Measurements from ENCODE around the gene POLDIP2. TPM values are rescaled to one million over a fixed set of nuclear protein-coding genes. Genes with fewer than 3 reads are reported as not detected.
"Not testable (repeated sequence)": the region's sequence is repeated elsewhere in the genome, so short reads cannot be mapped to it uniquely, and the experiment has no call there.

Gene POLDIP2
- total RNA-seq, 1 donor from 2014 or later: 49.7 TPM

DNA sequence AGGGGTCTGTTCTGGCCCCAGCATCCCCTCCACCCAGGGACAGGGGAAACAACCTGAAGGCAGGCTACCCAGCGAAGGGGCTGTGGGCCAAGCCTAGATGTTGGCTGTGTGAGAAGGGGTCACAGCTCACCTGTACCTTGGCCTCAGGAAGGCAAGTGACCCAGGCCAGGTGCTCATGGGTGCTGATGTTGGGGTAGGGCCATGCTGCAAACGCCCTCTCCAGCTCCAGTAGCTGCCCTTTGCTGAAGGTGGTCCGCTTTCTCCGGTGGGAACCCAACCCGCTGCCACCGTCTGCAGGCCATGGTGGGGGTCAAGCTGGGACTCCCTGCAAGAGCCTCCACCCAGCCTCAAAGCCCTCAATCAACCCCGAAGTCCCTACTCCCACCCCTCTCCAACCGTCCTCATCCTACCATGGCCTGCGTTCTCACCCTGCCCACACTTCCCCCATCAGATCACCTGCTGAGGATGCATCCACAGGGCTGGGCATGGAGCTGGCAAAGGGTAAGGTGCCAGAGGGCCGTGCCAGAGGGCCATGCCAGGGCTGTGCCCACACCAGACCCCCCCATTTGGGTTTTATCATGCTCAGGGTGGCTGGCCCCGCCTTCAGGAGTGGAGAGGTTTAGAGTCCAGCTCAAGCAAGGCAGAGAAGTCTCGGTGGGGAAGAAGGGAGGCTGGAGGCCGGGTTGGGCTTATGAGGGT, 7.5 kb upstream of the POLDIP2 start, which contains the start of gene SEBOX:
SEBOX (minus strand) TSS at position 535 of the 699 bp plus-strand sequence; CDS start at position 487, 48 bp downstream.
- no peak for DNase-seq

DNA sequence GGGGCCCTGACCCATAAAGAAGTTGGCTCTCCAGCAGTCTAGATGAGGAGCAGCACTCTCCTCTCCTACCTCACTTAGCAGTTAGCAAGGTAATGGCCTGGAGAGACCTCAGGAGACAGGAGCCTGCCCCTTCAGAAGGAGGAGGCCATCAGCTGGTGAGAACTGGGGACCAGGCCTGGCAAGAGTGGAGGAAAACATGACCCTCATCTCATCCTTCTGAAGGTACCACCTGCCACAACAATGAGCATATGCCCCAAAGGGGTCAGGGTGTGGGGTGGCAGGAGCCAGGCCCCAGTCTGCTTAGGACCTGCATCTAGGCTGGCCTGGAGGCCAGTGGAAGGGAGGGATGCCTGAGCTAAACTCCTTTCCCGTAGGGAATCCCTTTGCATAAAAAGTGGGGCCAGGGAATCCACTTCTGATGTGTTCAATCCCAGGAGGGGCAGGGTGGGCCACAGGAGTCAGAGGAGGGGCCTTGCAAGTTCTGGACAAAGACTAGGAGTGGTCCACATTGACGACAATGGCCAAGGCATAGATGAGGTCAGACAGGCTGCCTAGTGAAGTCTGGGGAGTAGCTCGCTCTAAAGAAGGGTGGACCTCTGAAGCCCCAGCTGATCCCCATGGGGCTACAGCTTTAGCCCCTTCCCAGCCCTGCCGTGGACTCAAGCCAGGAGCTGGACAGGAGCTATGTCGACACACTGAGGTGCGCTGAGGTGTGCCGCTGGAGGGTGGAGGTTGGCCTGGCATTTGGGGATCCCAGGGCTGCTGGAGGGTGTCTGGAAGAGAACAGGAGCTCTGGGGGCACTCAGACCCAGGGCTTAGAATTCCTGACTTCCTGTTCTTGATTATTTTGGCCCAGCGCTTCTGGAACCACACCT, 6.7 kb upstream of the POLDIP2 start:
- no peak for DNase-seq

GRCh38 chr17:28363186-28363585, 5.9 kb upstream of the POLDIP2 start:
- no peak for DNase-seq

GRCh38 chr17:28357901-28358197, 522 bp upstream of the POLDIP2 start:
- DNase-seq: no peak

DNA sequence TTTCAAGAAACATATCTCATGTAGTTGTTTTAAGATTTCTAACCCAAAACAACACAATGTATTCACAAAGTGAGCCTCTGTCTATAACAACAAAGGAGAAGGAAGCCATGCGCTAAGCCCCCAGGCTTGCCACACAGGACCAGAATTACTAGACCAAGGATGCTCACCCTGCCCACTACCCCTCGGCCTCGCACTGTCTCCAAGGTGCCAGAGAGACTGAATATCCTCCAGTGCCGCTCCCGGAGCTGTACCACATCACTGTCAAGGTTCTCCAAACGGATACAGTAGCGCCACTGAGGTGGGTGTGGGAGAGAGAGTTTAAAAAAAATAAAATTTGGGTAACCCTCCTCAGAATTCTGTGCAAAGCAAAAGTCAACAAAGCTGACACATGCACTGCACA, 7.1 kb downstream of the POLDIP2 start:
- no peak for DNase-seq

- DNase-seq: no peak
Measured at GRCh38 chr17:28348979-28349378, 8.3 kb downstream of the POLDIP2 start.

- DNase-seq: no peak
Measured at GRCh38 chr17:28347261-28347891, 10.0 kb downstream of the POLDIP2 start.

DNA sequence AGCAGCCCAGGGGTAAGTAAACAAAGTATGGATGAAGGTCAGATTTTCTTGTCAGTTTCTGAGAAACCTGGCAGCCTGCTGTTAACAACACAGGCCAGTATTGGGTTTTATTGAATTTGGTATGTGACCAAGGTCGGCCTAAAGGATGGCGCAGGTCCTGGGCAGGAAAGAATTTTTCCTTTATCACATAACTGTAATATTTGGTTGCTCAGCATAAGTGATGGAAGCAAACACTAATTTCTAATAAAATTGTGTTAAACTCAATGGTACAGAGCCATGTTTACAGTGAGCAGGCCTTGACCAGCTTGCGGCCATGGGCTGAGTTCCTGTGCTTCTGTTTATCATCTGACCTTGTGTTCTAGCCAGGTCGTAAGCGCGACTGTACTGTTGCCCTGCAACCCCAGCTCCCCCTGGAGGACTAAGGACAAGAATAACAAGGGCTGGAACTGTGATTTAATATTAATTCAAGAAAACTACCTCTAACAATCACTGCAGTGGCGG, 10.5 kb downstream of the POLDIP2 start:
- DNase-seq: no peak

- DNase-seq: no peak
Measured at GRCh38 chr17:28346199-28346580, 11.1 kb downstream of the POLDIP2 start.

DNA sequence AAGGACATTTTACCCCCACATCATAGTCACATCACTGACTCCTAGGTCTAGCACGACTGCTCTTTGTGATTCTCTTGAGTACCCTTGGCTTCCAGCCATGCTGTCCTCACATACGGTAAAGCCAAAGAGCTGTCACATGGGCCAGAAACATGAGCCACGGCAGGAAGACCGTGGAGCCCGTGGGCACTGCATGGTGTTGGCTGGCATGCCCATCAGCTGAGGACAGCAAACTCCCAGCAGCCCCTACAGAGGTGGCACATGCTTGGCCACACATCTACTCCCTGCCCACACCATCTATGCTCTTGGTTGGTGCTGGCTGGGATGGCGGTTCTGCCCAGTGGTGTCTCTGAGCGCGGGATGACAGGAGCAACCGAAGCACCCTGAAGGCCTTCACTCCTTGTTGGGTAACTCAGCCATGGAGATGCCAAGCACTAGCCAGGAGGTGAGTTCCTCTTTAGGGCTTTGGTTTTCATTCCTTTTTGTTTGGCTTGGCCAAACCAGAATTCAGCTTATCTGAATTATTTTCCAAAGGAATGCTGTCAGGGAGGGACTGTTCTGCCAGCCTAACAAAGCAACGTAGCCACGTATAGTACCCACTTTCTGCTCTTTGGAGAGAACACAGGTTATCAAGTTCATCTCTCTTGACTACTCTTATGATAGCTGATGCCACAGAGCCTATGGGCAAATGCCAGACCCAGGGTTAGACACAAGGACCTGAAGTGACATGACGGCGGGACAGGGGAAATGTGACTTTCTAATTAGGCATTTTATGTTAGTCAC, 11.7 kb downstream of the POLDIP2 start:
- no peak for DNase-seq

- no peak for DNase-seq
Measured at GRCh38 chr17:28344435-28344901, 12.9 kb downstream of the POLDIP2 start.

- no peak for DNase-seq
Measured at GRCh38 chr17:28344011-28344410, 13.3 kb downstream of the POLDIP2 start.

DNA sequence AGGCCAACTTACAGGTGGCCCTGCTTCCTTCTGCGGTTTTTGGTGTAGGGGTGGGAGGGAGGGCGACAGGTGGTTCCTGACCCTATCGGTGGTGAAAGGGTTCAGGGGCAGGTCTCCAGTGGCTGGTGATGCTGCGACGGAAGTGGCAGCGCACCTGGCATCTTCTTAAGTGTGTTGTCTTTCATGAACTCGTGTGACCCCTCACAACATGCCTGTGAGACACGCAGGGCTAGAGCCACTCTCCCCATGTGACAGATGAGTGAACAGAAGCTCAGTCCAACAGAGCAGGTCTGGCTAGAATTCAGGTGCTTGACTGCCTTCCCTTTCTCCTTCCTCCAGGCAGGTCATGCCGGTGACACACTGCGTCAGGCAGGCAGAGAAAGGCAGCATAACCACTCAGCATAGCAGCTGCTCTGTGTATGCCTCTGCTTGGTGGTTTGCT, 13.8 kb downstream of the POLDIP2 start:
- no peak for DNase-seq

DNA sequence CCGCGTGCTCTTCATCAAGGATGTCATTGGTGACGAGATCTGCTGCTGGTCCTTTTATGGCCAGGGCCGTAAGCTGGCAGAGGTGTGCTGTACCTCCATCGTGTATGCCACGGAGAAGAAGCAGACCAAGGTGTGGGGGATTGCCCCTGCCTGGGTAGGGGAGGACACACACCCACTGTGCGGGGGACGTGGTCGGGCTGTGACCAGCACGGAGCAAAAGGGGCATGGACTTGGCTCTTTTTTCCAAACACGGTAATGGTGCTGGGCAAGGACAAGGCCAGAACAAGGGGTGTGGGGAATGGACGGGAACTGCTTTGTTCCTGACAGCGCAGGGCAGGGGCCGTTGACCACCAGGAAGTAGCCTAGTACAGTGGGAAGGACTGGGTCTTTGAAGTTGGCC, 15.0 kb downstream of the POLDIP2 start:
- no peak for DNase-seq

GRCh38 chr17:28341516-28341915, 15.8 kb downstream of the POLDIP2 start:
- no peak for DNase-seq

GRCh38 chr17:28340374-28340773, 17.0 kb downstream of the POLDIP2 start:
- no peak for DNase-seq

- no peak for DNase-seq
Measured at GRCh38 chr17:28339431-28339830, 17.9 kb downstream of the POLDIP2 start.

- DNase-seq: not testable (repeated sequence)
Measured at GRCh38 chr17:28338769-28339212, 18.5 kb downstream of the POLDIP2 start.

DNA sequence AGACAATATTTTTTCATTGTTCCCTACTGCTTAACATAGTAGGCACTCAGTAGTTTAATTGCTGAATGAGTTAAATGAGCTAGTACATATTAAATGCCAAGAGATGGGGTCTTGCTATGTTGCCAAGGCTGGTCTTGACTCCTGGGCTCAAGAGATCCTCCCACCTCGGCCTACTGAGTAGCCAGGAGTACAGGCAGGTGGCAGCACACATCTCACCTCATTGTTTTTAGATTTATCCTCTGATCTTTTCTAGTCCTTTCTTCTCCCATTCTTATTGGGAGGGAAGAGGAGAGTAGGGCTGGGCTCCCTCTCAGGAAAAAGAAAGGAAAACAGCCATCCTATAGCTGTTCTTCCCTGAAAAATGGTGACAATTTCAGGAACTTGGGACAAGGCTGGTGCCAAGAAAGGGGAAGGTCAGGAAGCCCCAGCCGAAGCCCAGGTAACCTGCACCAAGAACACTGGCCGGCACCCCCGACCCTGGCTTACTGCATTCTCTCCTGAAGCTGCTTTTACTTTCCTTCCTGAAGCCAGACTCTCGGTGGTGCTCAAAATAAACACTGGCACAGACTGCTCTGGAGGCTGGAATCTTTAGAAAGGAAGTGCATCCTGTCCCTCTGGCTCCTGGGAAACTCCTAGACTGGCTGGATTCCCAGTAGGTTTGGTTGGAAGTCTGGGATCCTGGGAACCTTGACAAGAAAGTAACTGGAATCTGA, 19.1 kb downstream of the POLDIP2 start:
- no peak for DNase-seq

DNA sequence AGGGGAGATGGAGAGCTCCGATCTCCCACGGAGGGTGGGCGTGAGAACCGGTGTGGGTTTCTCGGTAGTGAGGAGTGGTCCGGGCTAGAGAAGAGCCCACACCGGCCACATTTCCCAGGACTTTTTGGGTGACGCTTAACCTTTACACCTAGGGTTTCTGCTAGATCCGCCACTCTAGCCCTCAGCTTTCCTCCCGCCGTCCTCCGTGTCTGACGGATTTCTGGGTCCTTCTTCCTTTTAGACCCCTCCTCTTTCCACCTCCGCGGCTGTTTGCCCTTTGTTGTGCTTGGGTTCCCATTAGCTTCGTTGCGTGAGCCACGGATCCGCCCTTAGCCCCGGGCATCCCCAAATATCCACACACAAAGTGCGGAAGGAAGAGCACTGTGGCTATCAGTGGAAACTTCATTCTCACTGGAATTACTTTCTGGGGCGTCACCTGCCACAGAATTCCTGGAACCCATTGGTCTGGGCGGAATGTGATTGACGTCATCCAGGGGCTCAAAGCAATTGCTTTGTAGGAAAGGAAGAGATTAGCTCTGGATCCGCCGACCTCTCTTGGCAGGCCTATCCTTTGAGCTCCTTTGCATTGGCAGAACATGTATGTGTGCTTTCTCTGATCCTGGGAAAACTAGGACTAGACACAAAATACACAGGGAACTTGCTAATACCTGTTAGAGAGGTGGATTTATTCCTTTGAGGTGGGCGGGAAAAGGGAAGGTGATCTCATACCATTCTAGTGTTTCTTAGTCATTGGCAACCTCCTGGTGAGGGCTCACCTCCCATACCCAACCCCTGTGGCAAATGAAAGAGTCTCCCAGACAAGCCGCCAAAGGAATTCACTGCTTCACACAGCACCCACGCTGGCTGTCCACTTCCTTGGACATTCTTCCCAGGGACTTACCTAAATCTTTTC, 21.1 kb downstream of the POLDIP2 start:
- DNase-seq: peak; percentile 84
